DMS114 treated with DMSO at 0.1 percent for 48 hours (cell line): ENCODE results near the gene AGBL1.

Experiments
- DNase-seq: peaks from one replicate; lab custom pipeline; 2025; ENCODE audit not compliant: unreplicated experiment; lab: John Stamatoyannopoulos, UW

Gene AGBL1

GRCh38 chr15:86079508-86080266 lies at the start of gene AGBL1:
AGBL1 (plus strand) TSS chr15:86079871.
- DNase-seq, result no peak

GRCh38 chr15:86034904-86035303 lies 44.8 kb upstream of the AGBL1 start:
- DNase-seq, result no peak

GRCh38 chr15:86036243-86036642 lies 43.4 kb upstream of the AGBL1 start:
- DNase-seq, result no peak

- DNase-seq, result no peak
Observed at GRCh38 chr15:86038491-86038890, 41.2 kb upstream of the AGBL1 start.

- no peak for DNase-seq
Observed at GRCh38 chr15:86040356-86041033, 39.2 kb upstream of the AGBL1 start.

- no peak for DNase-seq
Observed at GRCh38 chr15:86041399-86041798, 38.3 kb upstream of the AGBL1 start.

- DNase-seq, result no peak
Observed at GRCh38 chr15:86042226-86042625, 37.4 kb upstream of the AGBL1 start.

GRCh38 chr15:86044981-86045380 lies 34.7 kb upstream of the AGBL1 start:
- no peak for DNase-seq

GRCh38 chr15:86054338-86054737 lies 25.3 kb upstream of the AGBL1 start:
- no peak for DNase-seq

- DNase-seq, result no peak
Observed at GRCh38 chr15:86055688-86056087, 24.0 kb upstream of the AGBL1 start.

GRCh38 chr15:86059851-86060250 lies 19.8 kb upstream of the AGBL1 start:
- DNase-seq, result no peak

- DNase-seq, result no peak
Observed at GRCh38 chr15:86060674-86061073, 19.0 kb upstream of the AGBL1 start.

GRCh38 chr15:86061581-86061980 lies 18.1 kb upstream of the AGBL1 start:
- DNase-seq, result no peak

GRCh38 chr15:86062646-86063243 lies 16.9 kb upstream of the AGBL1 start:
- no peak for DNase-seq

GRCh38 chr15:86063356-86064095 lies 16.1 kb upstream of the AGBL1 start:
- DNase-seq, result no peak

- no peak for DNase-seq
Observed at GRCh38 chr15:86064326-86064725, 15.3 kb upstream of the AGBL1 start.

GRCh38 chr15:86066174-86066834 lies 13.4 kb upstream of the AGBL1 start:
- DNase-seq, result no peak

GRCh38 chr15:86073281-86073680 lies 6.4 kb upstream of the AGBL1 start:
- no peak for DNase-seq

- DNase-seq, result no peak
Observed at GRCh38 chr15:86076468-86076867, 3.2 kb upstream of the AGBL1 start.

- no peak for DNase-seq
Observed at GRCh38 chr15:86077070-86077469, 2.6 kb upstream of the AGBL1 start.

GRCh38 chr15:86080302-86080701 lies 631 bp downstream of the AGBL1 start:
- DNase-seq, result no peak
